Liver (tissue), 9 donors: ENCODE data around the gene TMEM221. TPM values are rescaled to one million over a fixed set of nuclear protein-coding genes. Genes with fewer than 3 reads are reported as not detected.

Source experiments
- DNase-seq: peaks from one replicate; pipeline ENCODE4 v3.0.0-alpha.2; 2017; ENCODE audit warnings: low spot score
- H3K27ac ChIP-seq, 2 donors: one replicate each; pipeline ENCODE4 v1.7.0; 2013; ENCODE audit warnings: inconsistent platforms in 2 of 2, low read length in 2 of 2, control low read depth in 1 of 2, low read depth in 1 of 2, mild to moderate bottlenecking in 1 of 2
- H3K27me3 ChIP-seq, 4 donors: one replicate each; pipeline versions ENCODE4 v1.6.1 to v1.7.0; 2013; ENCODE audit warnings: low read length in 3 of 4, inconsistent platforms in 1 of 4, mild to moderate bottlenecking in 1 of 4, moderate library complexity in 1 of 4; ENCODE audit not compliant: control insufficient read depth in 4 of 4, insufficient read depth in 4 of 4
- H3K36me3 ChIP-seq, 4 donors: one replicate each; pipeline versions ENCODE4 v1.6.1 to v1.7.0; 2013; ENCODE audit warnings: low read length in 3 of 4, mild to moderate bottlenecking in 3 of 4, low read depth in 1 of 4, moderate library complexity in 1 of 4; ENCODE audit not compliant: control insufficient read depth in 4 of 4, insufficient read depth in 3 of 4
- H3K4me1 ChIP-seq, 4 donors: one replicate each; pipeline versions ENCODE4 v1.6.1 to v1.7.0; 2013; ENCODE audit warnings: low read length in 3 of 4, mild to moderate bottlenecking in 3 of 4, moderate library complexity in 1 of 4; ENCODE audit not compliant: control insufficient read depth in 4 of 4, insufficient read depth in 4 of 4
- H3K4me3 ChIP-seq, 3 donors: one replicate each; pipeline versions ENCODE4 v1.6.1 to v1.7.0; 2013; ENCODE audit warnings: low read length in 3 of 3, control low read depth in 1 of 3, low read depth in 1 of 3, mild to moderate bottlenecking in 1 of 3
- H3K9ac ChIP-seq, 2 donors: one replicate each; pipeline ENCODE4 v1.7.0; 2013; ENCODE audit warnings: low read length in 2 of 2, mild to moderate bottlenecking in 2 of 2, moderate library complexity in 2 of 2, control low read depth in 1 of 2, low read depth in 1 of 2
- H3K9me3 ChIP-seq, 4 donors: one replicate each; pipeline versions ENCODE4 v1.6.1 to v1.7.0; 2013; ENCODE audit warnings: low read length in 3 of 4; ENCODE audit not compliant: control insufficient read depth in 4 of 4
- ATF3 ChIP-seq: IDR thresholded peaks from 2 replicates; pipeline ENCODE4 v1.6.1; 2016; ENCODE audit warnings: antibody characterized with exemption
- CTCF ChIP-seq: fragments of 150-350 bp; IDR thresholded peaks from 2 replicates; pipeline ENCODE4 v1.5.1; 2017; ENCODE audit warnings: improper control_type of control experiment, low read depth, low read length; ENCODE audit not compliant: missing input control
- EGR1 ChIP-seq, 2 donors: IDR thresholded peaks; 2 replicates each; pipeline ENCODE4 v1.6.1; 2016 to 2018; ENCODE audit warnings: antibody characterized with exemption in 2 of 2, low read depth in 2 of 2
- FOXA1 ChIP-seq: IDR thresholded peaks from 2 replicates; pipeline ENCODE4 v1.6.1; 2016; ENCODE audit warnings: antibody characterized with exemption
- FOXA2 ChIP-seq: IDR thresholded peaks from 2 replicates; pipeline ENCODE4 v1.6.1; 2016; ENCODE audit warnings: antibody characterized with exemption
- GABPA ChIP-seq, 2 donors: IDR thresholded peaks in 1 of 2; conservative IDR thresholded peaks in 1 of 2; 2 replicates each; pipeline ENCODE4 v1.6.1; 2016; ENCODE audit warnings: antibody characterized with exemption in 2 of 2, mild to moderate bottlenecking in 1 of 2, moderate library complexity in 1 of 2
- HNF4A ChIP-seq, 2 donors: conservative IDR thresholded peaks; 2 replicates each; pipeline ENCODE4 v1.6.1; 2016; ENCODE audit warnings: antibody characterized with exemption in 2 of 2, mild to moderate bottlenecking in 2 of 2
- HNF4G ChIP-seq: IDR thresholded peaks from 2 replicates; pipeline ENCODE4 v1.6.1; 2016; ENCODE audit warnings: antibody characterized with exemption
- JUND ChIP-seq, 2 donors: IDR thresholded peaks; 2 replicates each; pipeline ENCODE4 v1.6.1; 2016; ENCODE audit warnings: antibody characterized with exemption in 2 of 2
- MAX ChIP-seq: IDR thresholded peaks from 2 replicates; pipeline ENCODE4 v1.6.1; 2016; ENCODE audit warnings: antibody characterized with exemption
- NR2F2 ChIP-seq: IDR thresholded peaks from 2 replicates; pipeline ENCODE4 v1.6.1; 2016; ENCODE audit warnings: antibody characterized with exemption
- RAD21 ChIP-seq, 2 donors: IDR thresholded peaks; 2 replicates each; pipeline ENCODE4 v1.6.1; 2016; ENCODE audit warnings: antibody characterized with exemption in 2 of 2, mild to moderate bottlenecking in 2 of 2
- REST ChIP-seq: IDR thresholded peaks from 2 replicates; pipeline ENCODE4 v1.6.1; 2016; ENCODE audit warnings: antibody characterized with exemption, mild to moderate bottlenecking
- RXRA ChIP-seq, 2 donors: IDR thresholded peaks; 2 replicates each; pipeline ENCODE4 v1.6.1; 2017 to 2018; ENCODE audit warnings: antibody characterized with exemption in 2 of 2, mild to moderate bottlenecking in 1 of 2
- SP1 ChIP-seq: IDR thresholded peaks from 2 replicates; pipeline ENCODE4 v1.6.1; 2018; ENCODE audit warnings: antibody characterized with exemption, mild to moderate bottlenecking
- TAF1 ChIP-seq: conservative IDR thresholded peaks from 2 replicates; pipeline ENCODE4 v1.6.1; 2016; ENCODE audit warnings: antibody characterized with exemption, mild to moderate bottlenecking
- YY1 ChIP-seq: IDR thresholded peaks from 2 replicates; pipeline ENCODE4 v1.6.1; 2016; ENCODE audit warnings: antibody characterized with exemption, mild to moderate bottlenecking
- ZBTB33 ChIP-seq: IDR thresholded peaks from 2 replicates; pipeline ENCODE4 v1.6.1; 2016; ENCODE audit warnings: antibody characterized with exemption
- WGBS: extraction: QIAGEN DNeasy Blood & Tissue Kit; methylation state at CpG from one replicate; pipeline ENCODE4 v1.1.7; 2013; 5-methylcytosine and 5-hydroxymethylcytosine counted together
- polyA plus RNA-seq, 2 donors: library from polyadenylated mRNA; stranded (reverse) in 1 of 2; unstranded in 1 of 2; fragments of 200-250 nt in 1 of 2; fragments of >200 nt in 1 of 2; fragmentation: Nextera tagmentation in 1 of 2; extraction: Ambion mirVana in 1 of 2; gene quantifications; one replicate each; pipeline versions ENCODE4 v1.2.1 to v1.2.3, GENCODE V29; 2013 to 2015
- total RNA-seq, 2 donors: library from RNA; depleted of rRNA; stranded (reverse); fragments of >200 nt; gene quantifications; one replicate each; pipeline ENCODE4 v1.2.3, GENCODE V29; 2014
- donor health status: healthy.
- donor health status: healthy.
- donor health status: healthy.
- donor health status: healthy.
- donor health status: healthy.

TMEM221 gene
- total and polyA plus RNA-seq, 4 donors, result 0.06 to 0.15 (median 0.11) TPM

GRCh38 chr19:17404015-17404414 is 44.5 kb downstream of the TMEM221 start (continued):
- TF ChIP-seq NR2F2, result no peak

- DNase-seq, result peak; percentile 75
- no peaks in the 10 kb centered on the region for H3K9me3 ChIP-seq
- no peak for TF ChIP-seq HNF4A (conservative IDR thresholded peaks at IDR 0.05)
- no peak for TF ChIP-seq RXRA (IDR thresholded peaks at IDR 0.05)
- no peak for TF ChIP-seq HNF4G
- TF ChIP-seq YY1, result no peak
- no peak for TF ChIP-seq FOXA2
- no peak for TF ChIP-seq CTCF
- no peak for TF ChIP-seq MAX
- no peak for TF ChIP-seq TAF1
- TF ChIP-seq ZBTB33, result no peak
- no peak for TF ChIP-seq ATF3
- TF ChIP-seq RAD21 (IDR thresholded peaks at IDR 0.05), result no peak
- no peak for TF ChIP-seq REST
- no peak for TF ChIP-seq GABPA (IDR thresholded peaks at IDR 0.05 in 1 of 2, conservative IDR thresholded peaks at IDR 0.05 in 1 of 2)
- no peak for TF ChIP-seq EGR1 (IDR thresholded peaks at IDR 0.05; ENCODE audit: low read depth in 2 of 2)
- no peak for TF ChIP-seq NR2F2
- no peak for TF ChIP-seq JUND (IDR thresholded peaks at IDR 0.05)
- TF ChIP-seq FOXA1, result no peak
- TF ChIP-seq SP1, result no peak
- no peak overlapping the region for H3K27ac ChIP-seq
- peaks cover 0 to 30% (median 21%) of the 10 kb centered on the region in 4 donors for H3K4me1 ChIP-seq
- peaks cover 0 to 10% (median 2%) of the 10 kb centered on the region in 4 donors for H3K36me3 ChIP-seq
- no peak overlapping the region for H3K9ac ChIP-seq
- no peaks in the 10 kb centered on the region for H3K27me3 ChIP-seq
- WGBS, result 49% methylated on average over 36 of the region's 36 CpGs
- H3K4me3 ChIP-seq, result peak overlapping the region in 1 of 3 donors; percentile 75
Measured at GRCh38 chr19:17402982-17403855, 45.2 kb downstream of the TMEM221 start.
